HG02852 (cell line): Measurements from ENCODE around the gene PPRC1.
A peak's percentile ranks its signal among the peaks of the same experiment; 100 is the strongest.

ENCODE experiments used
- ATAC-seq: cut with Tn5 transposase; IDR thresholded peaks from one replicate; pipeline ENCODE4 v1.9.1; 2021; ENCODE audit warnings: mild to moderate bottlenecking, moderate library complexity; ENCODE audit not compliant: unreplicated experiment

Gene PPRC1, protein sequence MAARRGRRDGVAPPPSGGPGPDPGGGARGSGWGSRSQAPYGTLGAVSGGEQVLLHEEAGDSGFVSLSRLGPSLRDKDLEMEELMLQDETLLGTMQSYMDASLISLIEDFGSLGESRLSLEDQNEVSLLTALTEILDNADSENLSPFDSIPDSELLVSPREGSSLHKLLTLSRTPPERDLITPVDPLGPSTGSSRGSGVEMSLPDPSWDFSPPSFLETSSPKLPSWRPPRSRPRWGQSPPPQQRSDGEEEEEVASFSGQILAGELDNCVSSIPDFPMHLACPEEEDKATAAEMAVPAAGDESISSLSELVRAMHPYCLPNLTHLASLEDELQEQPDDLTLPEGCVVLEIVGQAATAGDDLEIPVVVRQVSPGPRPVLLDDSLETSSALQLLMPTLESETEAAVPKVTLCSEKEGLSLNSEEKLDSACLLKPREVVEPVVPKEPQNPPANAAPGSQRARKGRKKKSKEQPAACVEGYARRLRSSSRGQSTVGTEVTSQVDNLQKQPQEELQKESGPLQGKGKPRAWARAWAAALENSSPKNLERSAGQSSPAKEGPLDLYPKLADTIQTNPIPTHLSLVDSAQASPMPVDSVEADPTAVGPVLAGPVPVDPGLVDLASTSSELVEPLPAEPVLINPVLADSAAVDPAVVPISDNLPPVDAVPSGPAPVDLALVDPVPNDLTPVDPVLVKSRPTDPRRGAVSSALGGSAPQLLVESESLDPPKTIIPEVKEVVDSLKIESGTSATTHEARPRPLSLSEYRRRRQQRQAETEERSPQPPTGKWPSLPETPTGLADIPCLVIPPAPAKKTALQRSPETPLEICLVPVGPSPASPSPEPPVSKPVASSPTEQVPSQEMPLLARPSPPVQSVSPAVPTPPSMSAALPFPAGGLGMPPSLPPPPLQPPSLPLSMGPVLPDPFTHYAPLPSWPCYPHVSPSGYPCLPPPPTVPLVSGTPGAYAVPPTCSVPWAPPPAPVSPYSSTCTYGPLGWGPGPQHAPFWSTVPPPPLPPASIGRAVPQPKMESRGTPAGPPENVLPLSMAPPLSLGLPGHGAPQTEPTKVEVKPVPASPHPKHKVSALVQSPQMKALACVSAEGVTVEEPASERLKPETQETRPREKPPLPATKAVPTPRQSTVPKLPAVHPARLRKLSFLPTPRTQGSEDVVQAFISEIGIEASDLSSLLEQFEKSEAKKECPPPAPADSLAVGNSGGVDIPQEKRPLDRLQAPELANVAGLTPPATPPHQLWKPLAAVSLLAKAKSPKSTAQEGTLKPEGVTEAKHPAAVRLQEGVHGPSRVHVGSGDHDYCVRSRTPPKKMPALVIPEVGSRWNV (N-terminal part only)

GRCh38 chr10:102132563-102133372 lies at the start of gene PPRC1:
TSS of gene PPRC1 (plus strand) at chr10:102133040. CDS start at chr10:102133069, 29 bp downstream.
- peak; percentile 94 for ATAC-seq

DNA sequence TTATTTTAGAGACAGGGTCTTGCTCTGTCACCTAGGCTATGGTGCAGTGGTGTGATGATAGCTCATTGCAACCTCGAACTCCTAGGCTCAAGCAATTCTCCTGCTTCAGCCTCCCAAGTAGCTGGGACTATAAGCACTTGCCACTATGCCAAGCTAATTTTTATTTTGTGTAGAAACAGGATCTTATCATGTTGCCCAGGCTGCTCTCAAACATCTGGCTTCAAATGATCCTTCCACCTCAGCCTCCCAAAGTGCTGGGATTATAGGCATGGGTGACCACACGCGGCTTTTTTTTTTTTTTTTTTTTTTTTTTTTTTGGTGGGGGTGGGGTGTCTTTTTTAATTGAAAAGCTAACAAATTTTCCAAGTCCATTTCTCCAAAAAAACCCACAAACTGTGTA lies 49.3 kb upstream of the PPRC1 start:
- no peak for ATAC-seq

DNA sequence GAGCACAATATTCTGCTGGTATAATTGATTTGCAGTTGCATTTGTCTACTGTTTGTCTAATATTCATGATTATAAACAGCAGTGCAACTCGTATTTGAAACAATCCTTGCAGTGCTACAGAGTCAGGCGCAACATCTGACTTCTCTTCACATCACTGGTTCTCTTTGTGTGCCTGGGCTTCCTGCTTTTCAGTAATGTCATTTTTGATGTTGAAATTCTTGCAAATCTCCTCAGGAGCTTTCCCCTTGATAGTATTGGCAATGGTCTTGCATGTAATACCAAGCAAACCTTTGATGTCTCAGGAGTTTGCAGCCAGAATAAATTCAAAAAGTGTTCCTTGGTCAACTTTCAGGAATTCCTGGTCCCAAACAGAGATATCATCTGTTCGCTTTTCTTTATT lies 47.5 kb upstream of the PPRC1 start:
- no peak for ATAC-seq

GRCh38 chr10:102086196-102086595 lies 46.6 kb upstream of the PPRC1 start:
- ATAC-seq, result no peak

- ATAC-seq, result no peak
Observed at GRCh38 chr10:102090772-102091171, 42.1 kb upstream of the PPRC1 start.

- no peak for ATAC-seq
Observed at GRCh38 chr10:102096449-102096848, 36.4 kb upstream of the PPRC1 start.

GRCh38 chr10:102101152-102101551 lies 31.7 kb upstream of the PPRC1 start:
- no peak for ATAC-seq

DNA sequence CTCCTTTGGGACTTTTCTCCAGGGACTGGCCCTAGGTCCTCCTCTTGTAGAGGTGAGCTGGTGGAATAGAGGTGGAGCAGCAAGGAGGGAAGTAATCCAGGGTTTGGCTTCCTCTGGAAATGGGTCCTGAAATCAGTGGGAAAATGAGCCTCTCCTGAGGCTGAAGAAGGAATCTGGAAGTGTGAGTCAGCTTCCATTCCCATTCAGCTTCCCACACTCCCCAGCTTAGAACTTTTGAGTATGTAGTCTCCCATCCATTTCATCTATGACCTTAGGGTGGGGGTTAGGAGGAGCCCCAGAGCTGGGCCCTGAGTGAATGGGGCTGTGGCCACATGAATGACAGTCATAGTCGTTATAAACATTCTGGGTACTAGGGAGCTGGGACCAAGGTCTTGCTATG lies 30.4 kb upstream of the PPRC1 start:
- no peak for ATAC-seq

- ATAC-seq, result no peak
Observed at GRCh38 chr10:102106998-102107397, 25.8 kb upstream of the PPRC1 start.

- no peak for ATAC-seq
Observed at GRCh38 chr10:102109166-102110116, 23.4 kb upstream of the PPRC1 start.

GRCh38 chr10:102111276-102111675 lies 21.6 kb upstream of the PPRC1 start:
- no peak for ATAC-seq

- no peak for ATAC-seq
Observed at GRCh38 chr10:102112210-102112817, 20.5 kb upstream of the PPRC1 start.

DNA sequence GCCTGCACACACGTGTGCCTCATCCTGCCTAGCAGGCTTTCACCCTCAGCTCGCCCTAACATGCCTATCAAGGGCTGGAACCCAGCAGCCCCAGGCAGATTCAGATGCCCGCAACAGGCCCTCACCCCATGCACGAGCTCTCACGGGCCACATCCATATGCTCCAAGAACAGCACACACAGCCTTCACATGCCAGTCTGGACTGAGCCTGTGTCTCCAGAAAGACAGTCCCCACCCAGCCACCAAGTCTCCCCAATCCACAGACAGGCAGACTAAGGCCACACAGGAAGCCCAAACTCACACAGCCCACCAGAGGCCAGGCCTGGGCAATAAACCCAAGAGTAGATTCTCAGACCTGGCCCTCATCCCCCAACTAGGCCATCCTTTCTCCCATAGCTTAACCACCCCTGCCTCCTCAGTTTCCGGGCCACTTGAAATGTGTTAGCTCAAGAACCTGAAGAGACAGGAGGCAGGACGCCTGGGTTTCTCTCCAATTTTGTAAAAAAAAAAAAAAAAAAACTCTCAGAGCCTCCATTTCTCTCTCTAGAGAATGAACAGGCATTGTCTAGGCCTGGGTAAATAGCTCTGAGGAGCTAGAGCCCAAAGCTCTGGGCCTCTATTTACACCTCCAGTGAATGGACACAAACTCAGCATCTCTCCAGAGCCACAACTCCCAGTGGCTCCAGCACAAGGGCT lies 19.4 kb upstream of the PPRC1 start:
- no peak for ATAC-seq

DNA sequence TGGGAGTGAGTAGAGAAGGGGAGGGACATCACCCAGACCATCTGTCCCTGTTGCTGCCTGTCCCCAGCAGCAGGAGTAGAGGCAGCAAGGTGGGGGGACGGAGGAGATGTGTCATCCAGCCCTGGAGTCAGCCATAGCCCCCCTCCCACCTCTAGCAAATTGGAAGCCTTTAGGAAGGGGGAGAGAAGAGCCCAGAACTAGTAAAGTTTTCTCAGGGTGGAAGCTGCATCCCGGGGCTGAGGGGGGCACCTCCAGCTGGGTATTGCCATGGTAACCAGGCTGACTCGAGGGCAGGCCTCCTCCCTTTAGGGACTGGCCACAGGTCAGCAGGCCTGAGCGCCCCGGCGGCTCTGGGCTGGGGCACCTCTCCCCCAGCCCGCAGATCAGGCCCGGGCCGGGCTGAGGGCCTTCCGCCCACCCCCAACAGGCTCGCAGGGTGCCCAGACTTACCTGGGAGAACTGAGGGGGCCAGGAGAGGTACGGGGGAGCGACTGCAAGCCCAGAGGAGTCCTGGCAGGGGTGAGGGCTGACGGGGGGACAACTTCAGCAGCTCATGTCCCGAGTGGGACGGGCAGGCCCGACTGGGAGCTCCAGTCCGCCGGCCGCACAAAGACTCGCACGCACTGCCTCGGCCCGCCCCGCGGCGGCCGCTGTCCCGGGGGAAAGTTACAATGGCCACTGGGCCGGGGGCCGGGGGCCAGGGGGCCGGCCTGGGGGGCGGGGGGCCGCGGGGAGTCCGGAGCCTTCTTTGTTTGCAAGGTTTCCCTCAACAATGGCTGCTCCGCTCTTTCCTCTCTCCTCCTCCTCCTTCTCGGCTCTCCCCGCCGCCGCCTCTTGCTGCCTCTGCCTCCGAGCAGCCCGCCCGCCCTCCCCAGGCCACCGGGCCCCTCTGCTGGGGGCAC lies 18.6 kb upstream of the PPRC1 start:
- ATAC-seq, result peak; percentile 22

DNA sequence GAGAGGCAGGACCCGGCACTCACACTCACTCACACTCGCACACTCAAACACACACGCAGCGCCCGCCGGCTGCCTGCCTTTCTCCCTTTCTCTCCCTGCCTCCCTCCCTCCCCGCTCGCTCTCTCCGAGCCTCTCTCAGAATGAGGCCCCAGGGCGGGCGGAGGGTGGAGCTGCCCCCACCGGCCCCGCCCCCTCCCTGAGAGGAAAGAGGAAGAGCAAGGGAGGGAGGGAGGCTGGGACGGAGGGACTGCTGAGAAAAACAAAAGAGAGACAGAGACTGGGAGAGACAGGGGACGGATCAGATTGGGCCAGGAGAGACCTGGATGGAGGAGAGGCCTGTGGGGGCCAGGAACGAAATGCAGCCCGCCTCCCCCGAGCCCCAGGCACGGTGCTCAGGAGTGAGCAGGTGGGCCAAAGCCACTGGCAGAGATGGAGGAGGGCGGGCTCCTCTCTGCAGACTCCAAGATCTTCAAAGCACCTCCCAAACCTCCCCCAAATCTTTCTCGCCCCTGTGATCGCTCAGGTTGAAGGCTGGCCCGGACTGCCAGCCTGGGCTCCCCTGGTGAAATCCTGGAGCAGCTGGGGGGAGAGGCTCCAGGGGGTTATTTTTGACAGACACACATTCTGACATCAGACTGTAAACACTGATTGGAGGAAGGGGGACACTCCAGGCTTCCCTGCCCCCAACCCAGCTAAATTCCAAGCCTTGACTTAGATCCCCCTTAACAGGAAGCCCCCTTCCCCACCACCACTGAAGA lies 17.8 kb upstream of the PPRC1 start:
- peak; percentile 73 for ATAC-seq

GRCh38 chr10:102115775-102116174 lies 17.1 kb upstream of the PPRC1 start:
- ATAC-seq, result no peak
